CD4-positive, alpha-beta T cell treated with Interleukin-4 for 4 hours (primary cell): ENCODE measurements around the gene TNFSF12.

Experiments
- DNase-seq: peaks from one replicate; pipeline ENCODE4 v3.0.0-alpha.2; 2020

TNFSF12 gene

DNA sequence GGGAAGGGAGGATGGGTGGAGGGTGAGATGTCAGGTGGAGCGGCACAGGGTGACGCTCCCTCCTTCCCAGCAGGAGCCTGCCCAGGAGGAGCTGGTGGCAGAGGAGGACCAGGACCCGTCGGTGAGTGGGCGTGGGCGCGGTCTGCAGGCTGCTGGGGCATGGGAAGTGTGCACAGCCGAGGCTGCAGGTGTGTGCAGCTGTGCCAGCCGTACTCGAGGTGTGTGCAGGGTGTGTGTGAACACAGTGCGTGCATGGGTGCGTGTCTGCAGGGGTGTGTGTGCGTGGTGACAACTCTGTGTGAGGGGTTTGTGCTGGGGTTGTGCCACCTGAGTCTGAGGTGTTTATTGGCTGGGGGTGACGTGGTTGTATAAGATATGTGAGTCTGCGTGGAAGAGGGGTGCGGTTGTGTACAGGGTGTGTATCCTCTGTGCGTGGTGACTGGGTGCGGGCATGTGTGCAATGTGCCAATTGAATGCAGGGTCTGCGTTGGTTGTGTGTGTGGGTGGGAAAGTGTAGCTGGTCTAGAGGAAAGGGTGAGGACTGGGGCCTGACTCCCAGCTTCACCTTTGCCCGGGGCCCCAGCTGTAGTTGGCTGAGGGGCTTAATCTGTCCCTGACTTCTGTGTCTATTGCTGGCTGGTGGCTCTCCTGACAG lies 670 bp downstream of the TNFSF12 start:
- DNase-seq, result peak; percentile 71

- DNase-seq, result no peak
Observed at GRCh38 chr17:7550344-7550743, 1.5 kb downstream of the TNFSF12 start.

GRCh38 chr17:7551396-7551795 lies 2.5 kb downstream of the TNFSF12 start:
- DNase-seq, result no peak

DNA sequence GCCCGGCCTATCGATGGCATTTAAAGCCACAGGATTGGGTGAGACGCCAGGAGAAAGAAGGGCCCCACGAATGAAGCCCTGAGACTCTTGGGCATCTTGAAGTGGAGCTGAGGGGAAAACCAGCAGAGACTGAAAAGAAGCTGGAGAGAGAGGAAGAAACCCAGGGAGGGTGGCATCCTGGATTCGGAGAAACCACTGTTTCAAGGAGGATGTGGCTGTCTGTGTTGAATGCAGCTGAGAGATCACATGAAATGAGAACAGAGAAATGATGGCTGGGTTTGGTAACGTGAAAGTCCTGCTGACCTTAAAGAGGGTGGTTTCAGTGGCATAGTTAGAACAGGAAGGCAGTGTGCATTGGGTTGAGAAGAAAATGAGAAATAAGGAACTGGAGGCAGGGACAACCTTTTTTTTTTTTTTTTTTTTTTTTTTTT lies 3.8 kb downstream of the TNFSF12 start:
- peak; percentile 51 for DNase-seq

GRCh38 chr17:7553356-7553755 lies 4.5 kb downstream of the TNFSF12 start:
- DNase-seq, result no peak

- DNase-seq, result no peak
Observed at GRCh38 chr17:7555320-7555948, 6.6 kb downstream of the TNFSF12 start.

- no peak for DNase-seq
Observed at GRCh38 chr17:7556627-7557026, 7.8 kb downstream of the TNFSF12 start.

- no peak for DNase-seq
Observed at GRCh38 chr17:7557147-7557764, 8.4 kb downstream of the TNFSF12 start.

GRCh38 chr17:7557775-7558543 lies 9.1 kb downstream of the TNFSF12 start:
- DNase-seq, result no peak

GRCh38 chr17:7558544-7559319 lies 9.9 kb downstream of the TNFSF12 start, which contains the start of gene TNFSF13:
Gene TNFSF13, plus strand, starts transcription at chr17:7558750. Its CDS starts 290 bp downstream, at chr17:7559040.
- DNase-seq, result no peak

DNA sequence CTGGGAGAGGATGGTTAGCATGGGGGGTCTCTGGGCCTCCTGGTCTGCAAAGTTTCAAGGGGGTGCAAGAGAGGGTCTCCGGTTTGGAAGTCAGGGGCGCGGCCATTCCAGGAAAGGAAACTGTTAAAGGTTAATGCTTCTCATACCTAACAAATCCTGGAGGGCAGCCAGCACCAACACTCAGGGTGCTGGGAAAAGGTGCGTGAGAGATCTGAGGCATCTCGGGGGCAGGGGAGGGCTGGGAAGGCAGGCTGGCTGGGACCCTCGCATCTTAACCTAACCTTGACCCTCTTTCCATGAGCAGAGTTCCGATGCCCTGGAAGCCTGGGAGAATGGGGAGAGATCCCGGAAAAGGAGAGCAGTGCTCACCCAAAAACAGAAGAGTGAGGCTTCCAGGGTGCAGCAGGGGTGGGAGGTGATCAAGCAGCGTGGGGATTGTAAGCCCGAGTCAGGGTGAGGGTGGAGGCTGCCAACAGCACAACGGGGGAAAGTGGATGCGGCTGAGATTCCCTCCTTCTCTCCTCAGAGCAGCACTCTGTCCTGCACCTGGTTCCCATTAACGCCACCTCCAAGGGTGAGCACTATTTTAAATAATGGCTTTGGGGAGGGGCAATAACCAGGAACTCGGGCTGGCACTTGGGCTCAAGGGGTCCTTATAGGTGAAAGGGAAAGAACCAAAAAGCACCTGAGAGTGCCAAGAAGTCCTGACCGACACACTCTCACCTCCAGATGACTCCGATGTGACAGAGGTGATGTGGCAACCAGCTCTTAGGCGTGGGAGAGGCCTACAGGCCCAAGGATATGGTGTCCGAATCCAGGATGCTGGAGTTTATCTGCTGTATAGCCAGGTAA lies 10.7 kb downstream of the TNFSF12 start:
- DNase-seq, result no peak

DNA sequence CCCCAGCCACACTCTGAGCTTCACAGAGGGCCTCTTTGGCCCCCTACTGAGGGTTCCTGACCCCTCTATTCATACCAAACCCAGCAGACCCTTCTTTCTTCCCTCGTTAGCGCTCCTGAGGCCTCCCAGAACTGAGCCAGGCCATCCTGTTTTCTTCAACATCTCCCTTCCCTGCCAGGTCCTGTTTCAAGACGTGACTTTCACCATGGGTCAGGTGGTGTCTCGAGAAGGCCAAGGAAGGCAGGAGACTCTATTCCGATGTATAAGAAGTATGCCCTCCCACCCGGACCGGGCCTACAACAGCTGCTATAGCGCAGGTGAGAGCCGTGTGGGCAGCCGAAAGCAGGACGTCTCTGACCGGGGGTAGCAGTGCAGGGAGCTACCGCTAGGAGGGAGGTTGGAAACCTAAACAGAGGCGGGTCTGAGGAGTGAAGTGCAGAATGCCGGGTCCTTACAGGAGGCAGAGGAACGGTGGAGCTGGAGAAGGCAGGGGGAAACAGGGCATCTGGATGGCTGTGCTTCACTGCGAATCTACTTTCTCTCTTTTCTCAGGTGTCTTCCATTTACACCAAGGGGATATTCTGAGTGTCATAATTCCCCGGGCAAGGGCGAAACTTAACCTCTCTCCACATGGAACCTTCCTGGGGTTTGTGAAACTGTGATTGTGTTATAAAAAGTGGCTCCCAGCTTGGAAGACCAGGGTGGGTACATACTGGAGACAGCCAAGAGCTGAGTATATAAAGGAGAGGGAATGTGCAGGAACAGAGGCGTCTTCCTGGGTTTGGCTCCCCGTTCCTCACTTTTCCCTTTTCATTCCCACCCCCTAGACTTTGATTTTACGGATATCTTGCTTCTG lies 11.5 kb downstream of the TNFSF12 start:
- DNase-seq, result peak; percentile 47

DNA sequence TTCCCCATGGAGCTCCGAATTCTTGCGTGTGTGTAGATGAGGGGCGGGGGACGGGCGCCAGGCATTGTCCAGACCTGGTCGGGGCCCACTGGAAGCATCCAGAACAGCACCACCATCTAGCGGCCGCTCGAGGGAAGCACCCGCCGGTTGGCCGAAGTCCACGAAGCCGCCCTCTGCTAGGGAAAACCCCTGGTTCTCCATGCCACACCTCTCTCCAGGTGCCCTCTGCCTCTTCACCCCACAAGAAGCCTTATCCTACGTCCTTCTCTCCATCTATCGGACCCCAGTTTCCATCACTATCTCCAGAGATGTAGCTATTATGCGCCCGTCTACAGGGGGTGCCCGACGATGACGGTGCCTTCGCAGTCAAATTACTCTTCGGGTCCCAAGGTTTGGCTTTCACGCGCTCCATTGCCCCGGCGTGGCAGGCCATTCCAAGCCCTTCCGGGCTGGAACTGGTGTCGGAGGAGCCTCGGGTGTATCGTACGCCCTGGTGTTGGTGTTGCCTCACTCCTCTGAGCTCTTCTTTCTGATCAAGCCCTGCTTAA lies 12.2 kb downstream of the TNFSF12 start:
- peak; percentile 78 for DNase-seq

DNA sequence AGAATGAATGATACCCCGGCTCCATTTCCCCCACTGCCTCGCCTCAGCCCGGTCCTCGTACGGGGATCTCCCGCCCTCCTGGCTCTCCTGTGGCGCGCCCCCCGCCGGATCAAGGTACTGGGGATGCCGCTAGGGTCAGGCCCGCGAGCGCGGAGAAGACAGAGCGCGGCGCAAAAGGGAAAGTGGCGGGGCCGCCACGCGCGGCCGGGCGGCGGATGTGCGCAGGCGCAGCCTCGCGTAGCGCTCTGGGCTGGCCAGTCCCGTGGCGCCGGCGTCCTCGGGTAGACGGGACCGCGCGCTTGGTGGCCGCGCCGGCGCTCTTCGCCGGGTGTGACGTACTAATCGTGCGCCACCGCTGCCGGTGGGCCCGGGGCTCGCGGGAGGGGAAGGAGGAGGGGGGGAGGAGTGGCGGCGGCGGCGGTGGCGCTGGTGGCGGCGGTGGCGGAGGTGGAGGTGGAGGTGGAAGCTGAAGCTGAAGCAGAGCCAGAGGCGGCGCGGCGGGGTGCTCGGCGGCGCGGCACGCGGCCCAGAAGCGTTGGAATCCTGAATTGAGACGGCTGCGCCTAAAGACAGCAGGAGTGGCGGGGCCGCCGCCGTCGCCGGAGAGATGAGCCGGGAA lies 12.8 kb downstream of the TNFSF12 start, which contains the start of gene SENP3:
TSS of gene SENP3 (plus strand) at position 331 of the 619 bp plus-strand sequence. CDS start 1,158 bp downstream, outside the sequence.
- peak; percentile 88 for DNase-seq

DNA sequence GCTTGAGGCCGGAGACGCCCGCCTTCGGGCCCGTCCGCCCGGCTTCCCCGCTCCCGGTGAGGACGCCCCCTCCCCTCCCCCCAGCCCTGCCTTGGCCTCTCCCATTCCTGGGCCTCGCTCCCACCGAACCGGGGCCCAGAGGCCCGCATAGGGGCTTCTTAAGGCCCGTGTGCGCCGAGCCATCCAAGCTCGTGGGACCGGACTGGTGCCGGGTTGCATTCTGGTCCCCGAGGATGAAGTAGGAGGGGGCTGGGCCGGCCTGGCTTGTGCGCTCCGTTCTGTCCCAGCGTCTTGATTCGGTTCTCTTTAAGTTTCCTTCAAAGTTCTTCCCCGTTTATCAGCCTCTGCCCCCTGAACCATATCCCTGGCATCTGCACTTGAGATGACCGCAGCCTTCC lies 13.3 kb downstream of the TNFSF12 start:
- no peak for DNase-seq

- DNase-seq, result no peak
Observed at GRCh38 chr17:7563115-7563869, 14.4 kb downstream of the TNFSF12 start.

DNA sequence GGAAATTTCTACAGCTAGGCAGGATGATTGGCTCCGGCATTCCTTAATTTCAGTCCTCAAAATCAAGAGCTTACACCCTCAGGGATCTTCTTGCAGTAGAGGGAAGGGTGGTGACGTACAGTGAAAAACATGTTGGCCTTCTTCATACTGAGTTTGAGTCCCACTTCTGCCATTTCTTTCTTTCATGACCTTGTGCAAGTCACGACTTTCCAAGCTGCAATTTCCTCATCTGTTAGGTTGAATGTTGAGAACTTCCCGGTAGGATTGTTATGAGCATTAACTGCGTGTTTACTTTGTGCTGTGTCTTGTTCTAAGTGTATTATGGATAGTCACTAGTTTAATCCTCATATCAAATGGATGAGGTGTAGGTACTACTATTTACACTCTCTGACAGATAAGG lies 20.7 kb downstream of the TNFSF12 start:
- no peak for DNase-seq

DNA sequence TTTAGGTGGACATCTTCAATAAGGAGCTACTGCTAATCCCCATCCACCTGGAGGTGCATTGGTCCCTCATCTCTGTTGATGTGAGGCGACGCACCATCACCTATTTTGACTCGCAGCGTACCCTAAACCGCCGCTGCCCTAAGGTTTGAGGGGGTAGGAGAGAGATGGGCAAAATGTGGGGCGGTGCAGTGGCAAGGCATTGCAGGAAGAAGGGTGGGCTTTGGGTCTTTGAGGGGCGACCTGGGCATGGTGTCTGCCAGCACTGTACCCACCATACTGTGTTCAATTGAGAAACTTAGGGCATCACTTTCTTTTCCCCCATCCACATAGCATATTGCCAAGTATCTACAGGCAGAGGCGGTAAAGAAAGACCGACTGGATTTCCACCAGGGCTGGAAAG lies 21.5 kb downstream of the TNFSF12 start:
- DNase-seq, result no peak

GRCh38 chr17:7572338-7572587 lies 23.4 kb downstream of the TNFSF12 start:
- no peak for DNase-seq
